ENCODE data around the gene MIDN.

Gene MIDN

GRCh38 chr19:1233115-1233667 lies 15.2 kb upstream of the MIDN start:
- peak overlapping the region; percentile 77 for H3K27ac ChIP-seq
- no peak for TF ChIP-seq CTCF (conservative IDR thresholded peaks at IDR 0.05; ENCODE audit: low read depth)
- no peak for DNase-seq (ENCODE audit: low spot score)
- ChIA-PET POLR2A (ENCODE audit: low non-redundant PET) (no interaction called here), CTCF (interaction anchor here (1.0 to 1.8 kb wide), 2 partner anchors 11 to 19 kb away, joined by 3 to 7 read pairs; no protein-coding TSS in a partner anchor)

- CTCF ChIA-PET: no interaction called here
- POLR2A ChIA-PET (ENCODE audit: low non-redundant PET): no interaction called here
- no peak for TF ChIP-seq CTCF (conservative IDR thresholded peaks at IDR 0.05; ENCODE audit: low read depth)
- peak overlapping the region; percentile 77 for H3K27ac ChIP-seq
- no peak for DNase-seq (ENCODE audit: low spot score)
These were observed 14.1 kb upstream of the MIDN start for GRCh38 chr19:1234051-1234954.

- TF ChIP-seq CTCF (conservative IDR thresholded peaks at IDR 0.05; ENCODE audit: low read depth): no peak
- DNase-seq (ENCODE audit: low spot score): no peak
- POLR2A ChIA-PET (ENCODE audit: low non-redundant PET): no interaction called here
- CTCF ChIA-PET: no interaction called here
- no peak overlapping the region for H3K27ac ChIP-seq
These were observed 13.4 kb upstream of the MIDN start for GRCh38 chr19:1234955-1235380.

- no peak for DNase-seq (ENCODE audit: low spot score)
- CTCF ChIA-PET: interaction anchor here (0.5 to 0.9 kb wide), 3 partner anchors 9 to 57 kb away, joined by 3 to 4 read pairs (median 3); no protein-coding TSS in a partner anchor
- peak overlapping the region; percentile 100 for H3K27ac ChIP-seq
- no peak for TF ChIP-seq CTCF (conservative IDR thresholded peaks at IDR 0.05; ENCODE audit: low read depth)
- POLR2A ChIA-PET (ENCODE audit: low non-redundant PET): no interaction called here
These were observed 12.5 kb upstream of the MIDN start for GRCh38 chr19:1235625-1236538.

- CTCF ChIA-PET: interaction anchor here (0.5 to 0.9 kb wide), 3 partner anchors 8 to 56 kb away, joined by 3 to 4 read pairs (median 3); no protein-coding TSS in a partner anchor
- TF ChIP-seq CTCF (conservative IDR thresholded peaks at IDR 0.05; ENCODE audit: low read depth): no peak
- H3K27ac ChIP-seq: peak overlapping the region; percentile 100
- DNase-seq (ENCODE audit: low spot score): no peak
- POLR2A ChIA-PET (ENCODE audit: low non-redundant PET): no interaction called here
These were observed 11.8 kb upstream of the MIDN start for GRCh38 chr19:1236576-1236975.

Data from RWPE1 (cell line).